KOPT-K1 (cell line): ENCODE data around the gene CHRNB1.

Experiments
- H3K27ac ChIP-seq: fragments of 200-600 bp; sonication (generic); 2 replicates; pipeline ENCODE4 v1.5.1; 2016; ENCODE audit warnings: antibody characterized with exemption, mild to moderate bottlenecking, low read depth, low read length; ENCODE audit not compliant: poor library complexity, severe bottlenecking
- H3K36me3 ChIP-seq: fragments of 200-600 bp; sonication (generic); 2 replicates; pipeline ENCODE4 v1.5.1; 2017; ENCODE audit warnings: antibody characterized with exemption, mild to moderate bottlenecking, low read length, moderate library complexity; ENCODE audit not compliant: insufficient read depth
- H3K9me3 ChIP-seq: fragments of 200-600 bp; sonication (generic); 2 replicates; pipeline ENCODE4 v1.5.1; 2017; ENCODE audit warnings: antibody characterized with exemption, low read length, mild to moderate bottlenecking; ENCODE audit not compliant: insufficient read depth, poor library complexity, severe bottlenecking

The CHRNB1 gene

GRCh38 chr17:7496470-7497183 lies 51.8 kb downstream of the CHRNB1 start:
- Histone ChIP-seq H3K27ac (no peak overlapping the region), H3K9me3 (no peaks in the 10 kb centered on the region), H3K36me3 (peaks cover 100% of the 10 kb centered on the region)

GRCh38 chr17:7497228-7497627 lies 52.4 kb downstream of the CHRNB1 start:
- peaks cover 100% of the 10 kb centered on the region for H3K36me3 ChIP-seq
- no peak overlapping the region for H3K27ac ChIP-seq
- H3K9me3 ChIP-seq = no peaks in the 10 kb centered on the region

GRCh38 chr17:7497636-7498035 lies 52.8 kb downstream of the CHRNB1 start:
- Histone ChIP-seq H3K36me3 (peaks cover 100% of the 10 kb centered on the region), H3K9me3 (no peaks in the 10 kb centered on the region), H3K27ac (no peak overlapping the region)

GRCh38 chr17:7499161-7499560 lies 54.3 kb downstream of the CHRNB1 start:
- H3K36me3 ChIP-seq = peaks cover 100% of the 10 kb centered on the region
- H3K27ac ChIP-seq = no peak overlapping the region
- no peaks in the 10 kb centered on the region for H3K9me3 ChIP-seq

- Histone ChIP-seq H3K9me3 (no peaks in the 10 kb centered on the region), H3K27ac (no peak overlapping the region), H3K36me3 (peaks cover 100% of the 10 kb centered on the region)
These were observed 56.9 kb downstream of the CHRNB1 start for GRCh38 chr17:7501729-7502128.

GRCh38 chr17:7502171-7502847 lies 57.4 kb downstream of the CHRNB1 start:
- Histone ChIP-seq H3K9me3 (no peaks in the 10 kb centered on the region), H3K27ac (no peak overlapping the region), H3K36me3 (peaks cover 100% of the 10 kb centered on the region)

GRCh38 chr17:7502987-7503386 lies 58.1 kb downstream of the CHRNB1 start:
- Histone ChIP-seq H3K27ac (no peak overlapping the region), H3K9me3 (no peaks in the 10 kb centered on the region), H3K36me3 (peaks cover 100% of the 10 kb centered on the region)

GRCh38 chr17:7503521-7503920 lies 58.7 kb downstream of the CHRNB1 start:
- Histone ChIP-seq H3K27ac (no peak overlapping the region), H3K9me3 (no peaks in the 10 kb centered on the region), H3K36me3 (peaks cover 100% of the 10 kb centered on the region)
